ENCODE data around the gene MIEF2. TPM values are rescaled to one million over a fixed set of nuclear protein-coding genes. Genes with fewer than 3 reads are reported as not detected.

The MIEF2 gene
- total and polyA plus RNA-seq, 12 donors = 18.9 to 43.4 (median 31.4) TPM

- Histone ChIP-seq H3K27me3 (no peaks in the 10 kb centered on the region), H3K4me1 (peaks cover 0 to 18% (median 5%) of the 10 kb centered on the region in 9 donors), H3K4me3 (no peak overlapping the region), H3K36me3 (peaks cover 0 to 2% (median 0%) of the 10 kb centered on the region in 9 donors), H3K9me3 (no peaks in the 10 kb centered on the region), H3K27ac (no peak overlapping the region)
- WGBS, 2 donors = 12 to 17% methylated on average over 5 to 6 of the region's 6 CpGs
- intact Hi-C loops (cut with DNase I) = loop anchor here in 7 of 10 donors (2.0 to 10.0 kb wide), 6 partner anchors 40 to 100 kb away; partner anchors contain the start of genes FLII (in 3 of the 7), TOP3A (in 3 of the 7) and SMCR8 (in 1 of the 7)
- ATAC-seq (peak; percentile 75 to 89 (median 86)), DNase-seq (peak; percentile 73 to 79)
- TF ChIP-seq CTCF (IDR thresholded peaks at IDR 0.05) = peak; percentile 81 to 94 (median 91)
Measured at GRCh38 chr17:18217412-18218015, 42.9 kb upstream of the MIEF2 start.

GRCh38 chr17:18218756-18219415 is 41.6 kb upstream of the MIEF2 start:
- Histone ChIP-seq H3K36me3 (no peaks in the 10 kb centered on the region), H3K27me3 (no peaks in the 10 kb centered on the region), H3K4me1 (peaks cover 0 to 18% (median 8%) of the 10 kb centered on the region in 9 donors), H3K9me3 (no peaks in the 10 kb centered on the region), H3K27ac (no peak overlapping the region), H3K4me3 (no peak overlapping the region)
- no peak for TF ChIP-seq CTCF (IDR thresholded peaks at IDR 0.05)
- intact Hi-C loops (cut with DNase I) = loop anchor here in 7 of 10 donors (5.0 to 10.0 kb wide), 5 partner anchors 38 to 98 kb away; partner anchors contain the start of genes FLII (in 3 of the 7), TOP3A (in 3 of the 7) and SMCR8 (in 1 of the 7)
- peak in 1 of 2 donors; percentile 47 for DNase-seq
- WGBS, 2 donors = 40 to 49% methylated on average over 4 of the region's 4 CpGs
- peak in 5 of 8 donors; percentile 15 to 53 (median 38) for ATAC-seq

DNA sequence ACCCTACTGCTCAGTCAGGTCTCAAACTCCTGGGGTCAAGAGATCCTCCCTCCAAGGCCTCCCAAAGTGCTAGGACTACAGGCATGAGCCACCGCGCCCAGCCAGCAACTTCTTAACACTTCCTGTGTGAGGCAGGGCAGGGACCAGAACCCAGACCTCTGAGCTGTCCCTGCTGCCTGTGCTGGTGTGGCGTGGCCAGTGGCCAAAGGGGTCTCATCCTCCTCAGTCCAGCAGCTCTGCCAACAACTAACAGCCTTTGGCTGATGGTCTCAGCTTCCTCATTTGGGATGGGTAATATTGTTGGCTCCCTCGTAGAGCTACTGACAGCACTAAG is 36.4 kb upstream of the MIEF2 start:
- H3K4me3 ChIP-seq = peak overlapping the region in 1 of 10 donors; percentile 78
- intact Hi-C loops (cut with DNase I) = loop anchor here in 2 of 10 donors (10.0 kb wide), 1 partner anchor 91 kb away; the partner anchor contains the start of genes SMCR8 (in 2 of the 2) and TOP3A (in 2 of the 2)
- H3K27ac ChIP-seq = peak overlapping the region in 9 of 10 donors; percentile 27 to 78 (median 64)
- DNase-seq = no peak
- H3K36me3 ChIP-seq = no peaks in the 10 kb centered on the region
- peaks cover 11 to 35% (median 25%) of the 10 kb centered on the region in 9 donors for H3K4me1 ChIP-seq
- no peak for TF ChIP-seq CTCF (IDR thresholded peaks at IDR 0.05)
- no peaks in the 10 kb centered on the region for H3K9me3 ChIP-seq
- ATAC-seq = no peak
- 81 to 89% methylated on average over 4 of the region's 4 CpGs for WGBS, 2 donors
- H3K27me3 ChIP-seq = no peaks in the 10 kb centered on the region

DNA sequence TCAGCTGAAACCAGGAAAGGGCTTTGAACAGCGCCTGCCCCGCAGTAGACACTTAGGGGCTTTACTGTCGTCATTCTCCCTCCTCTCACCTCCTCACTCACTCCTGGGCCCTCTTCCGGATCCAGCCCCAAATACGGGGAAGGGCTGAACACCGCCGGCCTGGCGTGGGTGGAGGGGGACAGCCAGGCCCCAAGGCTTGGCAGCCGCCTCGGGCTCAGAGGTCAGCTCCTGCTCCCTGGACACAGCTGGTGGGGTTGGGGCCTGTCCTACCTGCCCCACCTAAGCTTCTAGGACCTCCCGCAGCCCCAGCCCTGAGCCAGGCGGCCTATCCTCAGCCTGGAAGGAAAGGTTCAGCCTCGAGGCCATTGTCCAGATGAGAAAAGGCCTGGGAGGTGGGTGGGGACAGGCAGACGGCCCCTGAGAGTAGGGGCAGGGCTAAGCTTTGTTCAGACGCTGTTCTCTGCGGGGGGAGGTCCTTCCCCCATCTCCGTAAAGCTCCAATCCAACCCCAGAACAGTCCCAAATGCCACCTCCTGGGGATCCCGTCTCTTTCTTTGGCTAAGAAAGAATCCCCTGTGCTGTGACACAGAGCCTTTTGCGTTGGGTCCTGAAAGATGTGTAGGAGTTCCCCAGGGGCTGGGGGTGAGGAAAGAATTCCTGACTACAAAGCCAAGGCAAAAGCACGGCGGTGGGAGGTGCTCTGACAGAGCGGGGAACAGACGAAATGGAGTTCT is 35.9 kb upstream of the MIEF2 start:
- ATAC-seq (peak; percentile 8 to 56 (median 38)), DNase-seq (peak; percentile 24 to 48)
- no peak for TF ChIP-seq CTCF (IDR thresholded peaks at IDR 0.05)
- 42 to 44% methylated on average over 23 of the region's 23 CpGs for WGBS, 2 donors
- peaks cover 11 to 30% (median 20%) of the 10 kb centered on the region in 9 donors for H3K4me1 ChIP-seq
- intact Hi-C loops (cut with DNase I) = loop anchor here in 3 of 10 donors (5.0 to 10.0 kb wide), 2 partner anchors 90 to 93 kb away; partner anchors contain the start of genes SMCR8 (in 3 of the 3) and TOP3A (in 2 of the 3)
- no peaks in the 10 kb centered on the region for H3K27me3 ChIP-seq
- no peaks in the 10 kb centered on the region for H3K9me3 ChIP-seq
- H3K4me3 ChIP-seq = peak overlapping the region in 9 of 10 donors; percentile 18 to 78 (median 43)
- no peaks in the 10 kb centered on the region for H3K36me3 ChIP-seq
- H3K27ac ChIP-seq = peak overlapping the region; percentile 11 to 78 (median 64)

All from heart right ventricle (tissue), 16 donors.